Measurements from ENCODE around the gene MICALL1.

MICALL1 gene

GRCh38 chr22:37913233-37913721 lies 7.2 kb downstream of the MICALL1 start:
- Histone ChIP-seq H3K27ac (no peak overlapping the region; the same call in 1 of the 2 replicates), H3K4me3 (ENCODE audit: low read depth, low read length) (no peak overlapping the region), H3K9me3 (ENCODE audit: severe bottlenecking) (no peaks in the 10 kb centered on the region), H3K27me3 (ENCODE audit: insufficient read depth, low read depth, severe bottlenecking) (no peaks in the 10 kb centered on the region), H3K36me3 (no peaks in the 10 kb centered on the region; the same call in 1 of the 2 replicates)
- no peak for DNase-seq
- TF ChIP-seq CTCF (IDR thresholded peaks at IDR 0.05; ENCODE audit: low read depth, low read length), result no peak

GRCh38 chr22:37916311-37916710 lies 10.2 kb downstream of the MICALL1 start:
- Histone ChIP-seq H3K4me3 (ENCODE audit: low read depth, low read length) (no peak overlapping the region), H3K36me3 (peaks cover 7% of the 10 kb centered on the region), H3K27me3 (ENCODE audit: insufficient read depth, low read depth, severe bottlenecking) (no peaks in the 10 kb centered on the region), H3K27ac (no peak overlapping the region), H3K9me3 (ENCODE audit: severe bottlenecking) (no peaks in the 10 kb centered on the region)
- no peak for DNase-seq
- TF ChIP-seq CTCF (IDR thresholded peaks at IDR 0.05; ENCODE audit: low read depth, low read length), result no peak

- H3K36me3 ChIP-seq, result peaks cover 10% of the 10 kb centered on the region
- DNase-seq, result no peak
- H3K27ac ChIP-seq, result no peak overlapping the region
- no peaks in the 10 kb centered on the region for H3K9me3 ChIP-seq (ENCODE audit: severe bottlenecking)
- no peaks in the 10 kb centered on the region for H3K27me3 ChIP-seq (ENCODE audit: insufficient read depth, low read depth, severe bottlenecking)
- H3K4me3 ChIP-seq (ENCODE audit: low read depth, low read length), result no peak overlapping the region
- TF ChIP-seq CTCF (IDR thresholded peaks at IDR 0.05; ENCODE audit: low read depth, low read length), result no peak
These were observed 11.9 kb downstream of the MICALL1 start for GRCh38 chr22:37917874-37918548.

- H3K27ac ChIP-seq, result no peak overlapping the region
- no peak for DNase-seq
- H3K27me3 ChIP-seq (ENCODE audit: insufficient read depth, low read depth, severe bottlenecking), result no peaks in the 10 kb centered on the region
- H3K9me3 ChIP-seq (ENCODE audit: severe bottlenecking), result no peaks in the 10 kb centered on the region
- no peak for TF ChIP-seq CTCF (IDR thresholded peaks at IDR 0.05; ENCODE audit: low read depth, low read length)
- H3K36me3 ChIP-seq, result peaks cover 10% of the 10 kb centered on the region
- H3K4me3 ChIP-seq (ENCODE audit: low read depth, low read length), result no peak overlapping the region
These were observed 12.6 kb downstream of the MICALL1 start for GRCh38 chr22:37918580-37919270.

GRCh38 chr22:37920126-37920525 lies 14.0 kb downstream of the MICALL1 start:
- peaks cover 10% of the 10 kb centered on the region for H3K36me3 ChIP-seq
- TF ChIP-seq CTCF (IDR thresholded peaks at IDR 0.05; ENCODE audit: low read depth, low read length), result no peak

More at GRCh38 chr22:37920126-37920525, 14.0 kb downstream of the MICALL1 start:
- Histone ChIP-seq H3K27me3 (ENCODE audit: insufficient read depth, low read depth, severe bottlenecking) (no peaks in the 10 kb centered on the region), H3K9me3 (ENCODE audit: severe bottlenecking) (no peaks in the 10 kb centered on the region), H3K27ac (no peak overlapping the region), H3K4me3 (ENCODE audit: low read depth, low read length) (no peak overlapping the region)
- no peak for DNase-seq

Data from WERI-Rb-1 (cell line).